A673 (cell line): ENCODE results near the gene MCM5. TPM values are rescaled to one million over a fixed set of nuclear protein-coding genes. Genes with fewer than 3 reads are reported as not detected.

Experiments
- BruUV-seq: library from RNA; stranded (reverse); fragments of 400-500 nt; replicated peaks from 2 replicates; lab custom pipeline; 2021; lab: Mats Ljungman, UMichigan
- CTCF ChIA-PET: fragments of 300-600 bp; sonication (Branson Sonifier 250); formaldehyde crosslinking; loops from one replicate; lab custom pipeline; 2022; ENCODE audit warnings: antibody characterized with exemption; lab: Charles Lee
- POLR2A ChIA-PET: fragments of 300-600 bp; sonication (Branson Sonifier 250); formaldehyde crosslinking; loops from one replicate; lab custom pipeline; 2022; ENCODE audit warnings: antibody characterized with exemption; ENCODE audit not compliant: low non-redundant PET; lab: Charles Lee
- DNase-seq: peaks from one replicate; pipeline ENCODE4 v3.0.0-alpha.2; 2015; ENCODE audit warnings: low spot score
- H3K27ac ChIP-seq: fragments of 200-600 bp; sonication (generic); 2 replicates; pipeline ENCODE4 v1.5.1; 2016; ENCODE audit warnings: mixed run types, low read depth, mild to moderate bottlenecking, mixed read lengths, antibody characterized with exemption, low read length; ENCODE audit not compliant: poor library complexity, severe bottlenecking
- H3K27me3 ChIP-seq: fragments of 200-600 bp; sonication (generic); replicated peaks from 2 replicates; pipeline ENCODE4 v1.6.1; 2017; ENCODE audit warnings: mixed run types, low read depth, mild to moderate bottlenecking, mixed read lengths, antibody characterized with exemption, low read length; ENCODE audit not compliant: insufficient read depth, poor library complexity
- H3K36me3 ChIP-seq: fragments of 200-600 bp; sonication (generic); 2 replicates; pipeline ENCODE4 v1.6.1; 2016; ENCODE audit warnings: mixed run types, mild to moderate bottlenecking, mixed read lengths, antibody characterized with exemption, low read length; ENCODE audit not compliant: insufficient read depth, poor library complexity, severe bottlenecking
- H3K4me1 ChIP-seq: fragments of 200-600 bp; sonication (generic); 2 replicates; pipeline ENCODE4 v1.6.1; 2017; ENCODE audit warnings: mixed run types, mild to moderate bottlenecking, mixed read lengths, antibody characterized with exemption, low read length; ENCODE audit not compliant: insufficient read depth, poor library complexity, severe bottlenecking
- H3K4me3 ChIP-seq: fragments of 200-600 bp; sonication (generic); 2 replicates; pipeline ENCODE4 v1.5.1; 2016; ENCODE audit warnings: low read depth, mixed run types, mild to moderate bottlenecking, mixed read lengths, low read length; ENCODE audit not compliant: poor library complexity, severe bottlenecking
- H3K9me3 ChIP-seq: fragments of 200-600 bp; sonication (generic); 2 replicates; pipeline ENCODE4 v1.6.1; 2016; ENCODE audit warnings: mixed run types, low read depth, mild to moderate bottlenecking, mixed read lengths, antibody characterized with exemption, low read length; ENCODE audit not compliant: poor library complexity, severe bottlenecking
- EZH2 ChIP-seq: fragments of 200-600 bp; sonication (generic); IDR thresholded peaks from 2 replicates; pipeline ENCODE4 v1.6.1; 2017; ENCODE audit warnings: borderline replicate concordance, low read depth, mild to moderate bottlenecking, mixed read lengths, antibody characterized with exemption, low read length; ENCODE audit not compliant: poor library complexity, severe bottlenecking
- intact Hi-C: fragments of 100-400 bp; cut with micrococcal nuclease; formaldehyde crosslinking; loops from one replicate; pipeline ENCODE4 v1.10.0; 2022; ENCODE audit not compliant: unreplicated experiment
- total RNA-seq: library from RNA; stranded (reverse); gene quantifications from 2 replicates; pipeline ENCODE4 v1.2.3, GENCODE V29; 2021
- TF ChIP-seq, protein P1 (sequence below): fragments of 300-800, 200-600 bp; sonication (generic); conservative IDR thresholded peaks from 2 replicates; pipeline ENCODE4 v1.5.1; 2017; ENCODE audit warnings: low read depth, mild to moderate bottlenecking, antibody characterized with exemption, low read length, moderate library complexity, mixed read lengths

MCM5 gene
- total RNA-seq, 1 experiment from 2014 or later = 245 TPM

DNA sequence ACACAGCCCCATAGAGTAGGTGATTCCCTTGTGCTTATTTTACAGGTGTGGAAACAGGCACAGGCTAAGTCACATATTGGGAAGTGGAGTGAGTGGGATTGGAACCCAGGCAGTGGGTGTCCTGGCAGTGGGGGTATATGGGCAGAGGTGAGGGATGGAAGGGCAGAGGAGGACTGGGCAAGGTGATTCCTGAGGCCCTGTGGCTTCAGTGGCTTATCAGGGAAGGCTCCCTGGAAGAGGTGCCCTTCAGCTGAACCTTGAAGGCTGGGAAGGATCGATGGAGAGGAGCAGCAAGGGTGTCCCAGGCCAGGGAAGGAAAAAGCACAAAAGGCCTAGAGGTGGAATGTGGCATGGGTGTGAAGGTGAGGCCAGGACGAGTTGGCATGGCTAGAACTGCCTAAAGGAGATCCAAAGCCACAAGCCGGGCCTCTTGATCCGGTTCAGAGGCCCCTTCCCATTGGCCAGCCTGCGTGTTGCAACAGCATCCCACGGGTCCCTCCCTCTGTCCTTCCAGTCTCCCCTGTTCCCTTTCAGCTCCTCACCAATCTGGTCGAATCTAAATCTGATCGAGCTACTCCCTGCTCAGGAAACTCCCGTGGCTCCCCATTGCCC, 41.7 kb downstream of the MCM5 start:
- BruUV-seq = no TSS peak
- H3K27ac ChIP-seq = no peak overlapping the region
- DNase-seq = no peak
- H3K4me1 ChIP-seq = no peaks in the 10 kb centered on the region
- ChIA-PET CTCF (no interaction called here), POLR2A (no interaction called here)
- H3K4me3 ChIP-seq = no peak overlapping the region
- H3K9me3 ChIP-seq = no peaks in the 10 kb centered on the region
- H3K27me3 ChIP-seq = no peaks in the 10 kb centered on the region
- H3K36me3 ChIP-seq = peaks cover 9% of the 10 kb centered on the region
- TF ChIP-seq, protein P1, sequence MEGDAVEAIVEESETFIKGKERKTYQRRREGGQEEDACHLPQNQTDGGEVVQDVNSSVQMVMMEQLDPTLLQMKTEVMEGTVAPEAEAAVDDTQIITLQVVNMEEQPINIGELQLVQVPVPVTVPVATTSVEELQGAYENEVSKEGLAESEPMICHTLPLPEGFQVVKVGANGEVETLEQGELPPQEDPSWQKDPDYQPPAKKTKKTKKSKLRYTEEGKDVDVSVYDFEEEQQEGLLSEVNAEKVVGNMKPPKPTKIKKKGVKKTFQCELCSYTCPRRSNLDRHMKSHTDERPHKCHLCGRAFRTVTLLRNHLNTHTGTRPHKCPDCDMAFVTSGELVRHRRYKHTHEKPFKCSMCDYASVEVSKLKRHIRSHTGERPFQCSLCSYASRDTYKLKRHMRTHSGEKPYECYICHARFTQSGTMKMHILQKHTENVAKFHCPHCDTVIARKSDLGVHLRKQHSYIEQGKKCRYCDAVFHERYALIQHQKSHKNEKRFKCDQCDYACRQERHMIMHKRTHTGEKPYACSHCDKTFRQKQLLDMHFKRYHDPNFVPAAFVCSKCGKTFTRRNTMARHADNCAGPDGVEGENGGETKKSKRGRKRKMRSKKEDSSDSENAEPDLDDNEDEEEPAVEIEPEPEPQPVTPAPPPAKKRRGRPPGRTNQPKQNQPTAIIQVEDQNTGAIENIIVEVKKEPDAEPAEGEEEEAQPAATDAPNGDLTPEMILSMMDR = no peak
- TF ChIP-seq EZH2 = no peak
- intact Hi-C loops = no loop called here

DNA sequence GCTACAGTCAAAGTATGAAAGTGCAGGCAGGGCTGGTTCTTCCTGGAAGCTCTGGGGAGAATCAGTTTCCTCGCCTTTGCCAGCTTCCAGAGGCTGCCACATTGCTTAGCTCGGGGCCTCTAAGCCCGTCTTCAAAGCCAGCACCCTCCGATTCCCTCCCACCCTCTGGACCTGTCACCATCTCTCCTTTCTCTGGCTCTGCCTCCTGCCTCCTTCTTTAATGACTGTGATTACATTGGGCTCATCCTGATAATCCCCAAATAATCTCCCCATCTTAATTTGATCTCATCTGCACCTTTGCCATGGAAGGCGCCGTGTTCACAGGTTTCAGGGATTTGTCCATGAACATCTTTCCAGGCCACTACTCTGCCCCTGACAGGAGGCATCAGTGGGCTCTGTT, 42.5 kb downstream of the MCM5 start:
- BruUV-seq = no TSS peak
- Histone ChIP-seq H3K4me3 (no peak overlapping the region), H3K27me3 (no peaks in the 10 kb centered on the region), H3K9me3 (no peaks in the 10 kb centered on the region), H3K36me3 (peaks cover 5% of the 10 kb centered on the region), H3K27ac (no peak overlapping the region), H3K4me1 (no peaks in the 10 kb centered on the region)
- TF ChIP-seq EZH2 = no peak
- TF ChIP-seq, protein P1 = no peak
- POLR2A ChIA-PET = no interaction called here
- intact Hi-C loops = no loop called here
- CTCF ChIA-PET = no interaction called here
- DNase-seq = no peak

DNA sequence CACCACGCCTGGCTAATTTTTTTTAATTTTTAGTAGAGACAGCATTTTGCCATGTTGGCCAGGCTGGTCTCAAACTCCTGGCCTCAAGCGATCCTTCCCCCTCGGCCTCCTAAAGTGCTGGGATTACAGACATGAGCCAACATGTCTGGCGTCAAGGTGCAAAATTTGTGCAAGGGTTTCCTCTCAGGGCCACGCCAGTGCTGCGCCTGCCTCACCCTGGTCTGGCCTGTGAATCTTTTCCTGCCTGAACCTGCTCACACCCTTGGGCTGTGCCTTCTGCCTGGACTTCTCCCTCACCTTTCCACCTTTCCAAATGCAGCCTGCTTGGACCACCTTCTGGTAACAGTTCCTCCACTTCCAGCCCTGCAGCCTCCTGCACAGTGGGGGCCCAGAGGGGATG, 43.4 kb downstream of the MCM5 start:
- no TSS peak for BruUV-seq

More for the DNA sequence above, 43.4 kb downstream of the MCM5 start:
- CTCF ChIA-PET = no interaction called here
- DNase-seq = no peak
- no peaks in the 10 kb centered on the region for H3K4me1 ChIP-seq
- no peak overlapping the region for H3K4me3 ChIP-seq
- TF ChIP-seq, protein P1 = no peak
- no peak for TF ChIP-seq EZH2
- no peaks in the 10 kb centered on the region for H3K27me3 ChIP-seq
- H3K9me3 ChIP-seq = no peaks in the 10 kb centered on the region
- intact Hi-C loops = no loop called here
- H3K36me3 ChIP-seq = peaks cover 13% of the 10 kb centered on the region
- POLR2A ChIA-PET = no interaction called here
- H3K27ac ChIP-seq = no peak overlapping the region
